ENCODE results near the gene ALOX15B.
"Not testable (repeated sequence)": the region's sequence is repeated elsewhere in the genome, so short reads cannot be mapped to it uniquely, and the experiment has no call there.

ALOX15B gene

GRCh38 chr17:8044819-8045810 is 6.3 kb downstream of the ALOX15B start:
- no peak for DNase-seq

- no peak for DNase-seq
Observed at GRCh38 chr17:8046306-8046928, 7.6 kb downstream of the ALOX15B start.

- no peak for DNase-seq
Observed at GRCh38 chr17:8046929-8047768, 8.3 kb downstream of the ALOX15B start.

- DNase-seq: no peak
Observed at GRCh38 chr17:8047769-8048110, 8.9 kb downstream of the ALOX15B start.

GRCh38 chr17:8048236-8048635 is 9.4 kb downstream of the ALOX15B start:
- DNase-seq: no peak

GRCh38 chr17:8048736-8049135 is 9.9 kb downstream of the ALOX15B start:
- DNase-seq: no peak

- DNase-seq: no peak
Observed at GRCh38 chr17:8051831-8052230, 13.0 kb downstream of the ALOX15B start.

- no peak for DNase-seq
Observed at GRCh38 chr17:8052256-8053252, 13.7 kb downstream of the ALOX15B start.

GRCh38 chr17:8053600-8053999 is 14.7 kb downstream of the ALOX15B start:
- no peak for DNase-seq

GRCh38 chr17:8055851-8056231 is 17.0 kb downstream of the ALOX15B start:
- no peak for DNase-seq

GRCh38 chr17:8056232-8056975 is 17.5 kb downstream of the ALOX15B start:
- peak; percentile 26 for DNase-seq

- DNase-seq: no peak
Observed at GRCh38 chr17:8056976-8057625, 18.2 kb downstream of the ALOX15B start.

- peak; percentile 85 for DNase-seq
Observed at GRCh38 chr17:8057691-8058114, 18.8 kb downstream of the ALOX15B start.

GRCh38 chr17:8059131-8059530 is 20.3 kb downstream of the ALOX15B start:
- DNase-seq: no peak

GRCh38 chr17:8060274-8060673 is 21.4 kb downstream of the ALOX15B start:
- DNase-seq: peak; percentile 86

GRCh38 chr17:8061851-8062250 is 23.0 kb downstream of the ALOX15B start:
- not testable (repeated sequence) for DNase-seq

- DNase-seq: no peak
Observed at GRCh38 chr17:8062435-8062806, 23.6 kb downstream of the ALOX15B start.

GRCh38 chr17:8062807-8063483 is 24.1 kb downstream of the ALOX15B start:
- DNase-seq: no peak

- DNase-seq: no peak
Observed at GRCh38 chr17:8063761-8064534, 25.1 kb downstream of the ALOX15B start.

Data from CD4-positive, alpha-beta T cell treated with Interleukin-17A for 1 hour (primary cell).